Activated CD4-positive, alpha-beta memory T cell treated with anti-CD3 and anti-CD28 coated beads, Interleukin-2, amount 10 ng/mL, durations not matched to agents 7 days and 5 days (primary cell): ENCODE measurements around the gene FLII. TPM values are rescaled to one million over a fixed set of nuclear protein-coding genes. Genes with fewer than 3 reads are reported as not detected.
A peak's percentile ranks its signal among the peaks of the same experiment; 100 is the strongest.

Experiments
- CTCF ChIA-PET: fragments of 350-600 bp; sonication (Branson Sonifier 250); formaldehyde crosslinking; loops from one replicate; lab custom pipeline; 2021; ENCODE audit warnings: antibody characterized with exemption, inconsistent platforms; lab: Charles Lee
- POLR2A ChIA-PET: fragments of 350-600 bp; sonication (Branson Sonifier 250); formaldehyde crosslinking; loops from one replicate; lab custom pipeline; 2021; ENCODE audit warnings: antibody characterized with exemption; lab: Charles Lee
- DNase-seq: peaks from one replicate; pipeline ENCODE4 v3.0.0-alpha.2; 2020
- H3K27ac Mint-ChIP-seq: one replicate; pipeline ENCODE4 v1.8.0; 2021; ENCODE audit warnings: mild to moderate bottlenecking, mixed read lengths
- H3K27me3 Mint-ChIP-seq: one replicate; pipeline ENCODE4 v1.8.0; 2021; ENCODE audit warnings: mixed read lengths
- H3K36me3 Mint-ChIP-seq: one replicate; pipeline ENCODE4 v1.8.0; 2021; ENCODE audit warnings: low read depth, mixed read lengths
- H3K4me1 Mint-ChIP-seq: one replicate; pipeline ENCODE4 v1.8.0; 2021; ENCODE audit warnings: mixed read lengths
- H3K4me3 Mint-ChIP-seq: one replicate; pipeline ENCODE4 v1.8.0; 2021; ENCODE audit warnings: mild to moderate bottlenecking, mixed read lengths
- H3K9me3 Mint-ChIP-seq: one replicate; pipeline ENCODE4 v1.8.0; 2021; ENCODE audit warnings: mixed read lengths
- total RNA-seq, 2 experiments: library from RNA; stranded (reverse); gene quantifications; one replicate each; pipeline ENCODE4 v1.2.3, GENCODE V29; 2021

FLII gene
- total RNA-seq, 2 experiments from 2014 or later = 336 TPM

DNA sequence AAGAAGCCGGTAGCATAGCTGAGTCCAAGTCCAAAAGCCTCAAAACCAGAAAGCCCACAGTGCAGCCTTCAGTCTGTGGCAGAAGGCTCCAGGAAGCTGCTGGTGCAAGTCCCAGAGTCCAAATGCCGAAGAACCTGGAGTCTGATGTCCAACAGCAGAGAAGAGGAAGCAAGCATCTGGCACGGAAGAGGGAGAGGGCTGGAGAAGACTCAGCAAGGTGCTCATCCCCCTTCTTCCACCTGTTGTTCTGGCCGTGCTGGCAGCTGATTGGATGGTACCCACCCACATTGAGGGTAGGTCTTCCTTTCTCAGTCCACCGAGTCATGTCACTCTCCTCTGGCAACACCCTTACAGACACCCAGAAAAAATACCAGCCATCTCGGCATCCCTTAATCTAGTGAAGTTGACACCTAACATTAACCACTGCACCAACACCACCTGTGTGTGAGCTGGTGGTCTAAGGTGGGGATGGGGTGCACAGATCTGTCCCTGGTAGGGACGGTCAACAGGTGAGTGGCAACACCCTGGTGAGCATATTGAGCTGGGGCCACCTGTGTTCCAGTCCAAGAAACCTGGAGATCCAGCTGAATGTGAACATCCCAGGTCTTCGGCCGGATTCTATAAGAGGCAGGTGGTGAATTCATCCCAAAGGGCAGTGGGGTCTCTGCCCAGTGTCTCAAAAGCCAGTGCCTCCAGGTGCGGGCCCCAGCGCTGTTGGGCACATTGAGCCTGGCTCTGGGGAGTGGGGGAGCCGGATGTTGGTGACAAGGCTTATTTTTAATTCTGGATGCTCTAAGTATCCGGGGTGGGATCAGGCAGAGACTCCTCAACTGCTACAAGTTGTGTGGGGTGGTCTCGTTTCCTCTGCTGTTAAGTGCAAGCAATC is 11.8 kb upstream of the FLII start:
- no peak overlapping the region for H3K27ac Mint-ChIP-seq
- no peaks in the 10 kb centered on the region for H3K9me3 Mint-ChIP-seq
- H3K4me3 Mint-ChIP-seq = no peak overlapping the region
- no peaks in the 10 kb centered on the region for H3K27me3 Mint-ChIP-seq
- POLR2A ChIA-PET = interaction anchor here (1.8 kb wide), 1 partner anchor 10 kb away, joined by 6 read pairs; the partner anchor contains the start of gene MIEF2
- CTCF ChIA-PET = interaction anchor here (1.2 kb wide), 1 partner anchor 22 kb away, joined by 3 read pairs; no protein-coding TSS in a partner anchor
- no peak for DNase-seq
- H3K4me1 Mint-ChIP-seq = peaks cover 14% of the 10 kb centered on the region
- peaks cover 9% of the 10 kb centered on the region for H3K36me3 Mint-ChIP-seq

GRCh38 chr17:18267927-18268711 is 9.6 kb upstream of the FLII start:
- Mint-ChIP-seq H3K27ac (no peak overlapping the region), H3K27me3 (no peaks in the 10 kb centered on the region), H3K4me1 (peaks cover 14% of the 10 kb centered on the region), H3K9me3 (no peaks in the 10 kb centered on the region), H3K36me3 (peaks cover 10% of the 10 kb centered on the region), H3K4me3 (no peak overlapping the region)
- CTCF ChIA-PET = interaction anchor here (1.3 kb wide), 1 partner anchor 9 kb away, joined by 6 read pairs; no protein-coding TSS in a partner anchor
- no peak for DNase-seq
- POLR2A ChIA-PET = interaction anchor here (1.0 to 1.8 kb wide), 3 partner anchors 8 to 32 kb away, joined by 3 to 6 read pairs (median 3); partner anchors contain the start of gene MIEF2

DNA sequence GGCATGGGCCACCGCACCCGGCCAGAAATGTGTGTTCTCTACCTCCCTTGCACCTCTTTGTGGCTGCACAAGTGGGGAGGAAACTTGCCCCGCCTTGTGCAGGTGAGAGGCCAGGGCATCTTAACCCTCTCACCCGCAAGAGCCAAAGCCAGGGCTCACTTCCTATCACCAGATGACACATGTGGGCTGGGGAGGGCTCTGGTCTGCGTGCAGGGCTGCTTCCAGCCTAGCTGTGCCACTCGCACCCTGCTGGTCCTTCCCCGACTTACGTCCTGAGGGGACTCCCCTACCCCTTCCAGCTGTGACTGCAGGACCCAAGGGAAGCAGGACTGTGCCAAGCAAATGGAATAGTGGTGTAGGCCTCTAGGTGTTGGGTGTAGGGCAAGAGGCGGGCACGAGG is 8.8 kb upstream of the FLII start:
- Mint-ChIP-seq H3K36me3 (peaks cover 8% of the 10 kb centered on the region), H3K27ac (no peak overlapping the region), H3K27me3 (no peaks in the 10 kb centered on the region), H3K9me3 (no peaks in the 10 kb centered on the region), H3K4me3 (no peak overlapping the region), H3K4me1 (peaks cover 15% of the 10 kb centered on the region)
- DNase-seq = no peak
- ChIA-PET CTCF (interaction anchor here (1.3 kb wide), 1 partner anchor 8 kb away, joined by 6 read pairs; no protein-coding TSS in a partner anchor), POLR2A (interaction anchor here (1.0 to 1.1 kb wide), 2 partner anchors 10 to 33 kb away, joined by 3 read pairs; no protein-coding TSS in a partner anchor)

DNA sequence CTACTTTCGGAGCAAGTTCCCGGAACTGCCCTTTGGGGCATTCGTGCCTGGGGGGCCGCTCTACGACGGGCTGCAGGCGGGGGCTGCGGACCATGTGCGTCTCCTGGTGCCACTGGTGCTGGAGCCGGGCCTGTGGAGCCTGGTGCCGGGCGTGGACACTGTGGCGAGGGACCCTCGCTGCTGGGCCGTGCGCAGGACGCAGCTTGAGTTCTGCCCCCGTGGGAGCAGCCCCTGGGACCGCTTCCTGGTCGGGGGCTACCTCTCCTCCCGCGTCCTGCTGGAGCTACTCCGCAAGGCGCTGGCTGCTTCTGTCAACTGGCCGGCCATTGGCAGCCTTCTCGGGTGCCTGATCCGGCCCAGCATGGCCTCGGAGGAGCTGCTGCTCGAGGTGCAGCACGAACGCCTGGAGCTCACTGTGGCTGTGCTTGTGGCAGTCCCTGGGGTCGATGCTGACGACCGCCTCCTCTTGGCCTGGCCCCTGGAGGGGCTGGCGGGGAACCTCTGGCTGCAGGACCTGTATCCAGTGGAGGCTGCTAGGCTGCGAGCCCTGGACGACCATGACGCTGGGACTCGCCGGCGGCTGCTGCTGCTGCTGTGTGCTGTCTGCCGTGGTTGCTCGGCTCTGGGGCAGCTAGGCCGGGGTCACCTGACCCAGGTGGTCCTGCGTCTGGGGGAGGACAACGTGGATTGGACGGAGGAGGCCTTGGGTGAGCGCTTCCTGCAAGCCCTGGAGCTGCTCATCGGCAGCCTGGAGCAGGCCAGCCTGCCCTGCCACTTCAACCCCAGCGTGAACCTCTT is 5.5 kb upstream of the FLII start:
- Mint-ChIP-seq H3K9me3 (no peaks in the 10 kb centered on the region), H3K27me3 (no peaks in the 10 kb centered on the region), H3K27ac (no peak overlapping the region), H3K4me1 (peaks cover 30% of the 10 kb centered on the region), H3K36me3 (peaks cover 4% of the 10 kb centered on the region), H3K4me3 (no peak overlapping the region)
- no peak for DNase-seq
- CTCF ChIA-PET = interaction anchor here (1.3 kb wide), 1 partner anchor 17 kb away, joined by 3 read pairs; no protein-coding TSS in a partner anchor
- POLR2A ChIA-PET = interaction anchor here (1.1 kb wide), 1 partner anchor 81 kb away, joined by 4 read pairs; the partner anchor contains the start of gene ALKBH5

GRCh38 chr17:18262641-18263040 is 4.1 kb upstream of the FLII start:
- Mint-ChIP-seq H3K4me3 (no peak overlapping the region), H3K27ac (no peak overlapping the region), H3K9me3 (no peaks in the 10 kb centered on the region), H3K27me3 (no peaks in the 10 kb centered on the region), H3K4me1 (peaks cover 33% of the 10 kb centered on the region), H3K36me3 (peaks cover 4% of the 10 kb centered on the region)
- no peak for DNase-seq
- POLR2A ChIA-PET = interaction anchor here (1.1 to 2.3 kb wide), 2 partner anchors 14 to 52 kb away, joined by 5 to 8 read pairs; partner anchors contain the start of genes SMCR8 and TOP3A
- CTCF ChIA-PET = no interaction called here

DNA sequence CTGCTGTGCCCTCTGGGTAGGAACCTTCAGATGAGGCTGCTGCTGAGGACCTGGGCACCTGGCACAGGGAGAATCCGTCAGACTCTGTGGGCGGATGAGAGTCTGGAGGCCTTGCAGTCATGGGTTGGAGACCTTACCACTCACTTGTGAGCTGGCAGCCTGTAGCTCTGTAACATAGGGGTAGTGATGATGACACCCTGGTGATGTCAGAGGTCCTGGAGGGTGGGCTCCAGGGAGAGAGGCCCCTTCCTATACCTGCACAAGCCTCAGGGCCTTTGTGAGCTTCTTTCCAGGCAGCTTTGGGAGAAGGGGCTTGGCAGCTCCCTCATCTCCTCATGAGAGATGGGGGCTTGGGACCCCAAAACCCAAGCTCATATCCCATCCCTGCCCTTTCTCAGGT is 3.6 kb upstream of the FLII start:
- CTCF ChIA-PET = no interaction called here
- POLR2A ChIA-PET = interaction anchor here (1.1 to 2.3 kb wide), 2 partner anchors 13 to 53 kb away, joined by 5 to 8 read pairs; partner anchors contain the start of genes SMCR8 and TOP3A
- no peak for DNase-seq

DNA sequence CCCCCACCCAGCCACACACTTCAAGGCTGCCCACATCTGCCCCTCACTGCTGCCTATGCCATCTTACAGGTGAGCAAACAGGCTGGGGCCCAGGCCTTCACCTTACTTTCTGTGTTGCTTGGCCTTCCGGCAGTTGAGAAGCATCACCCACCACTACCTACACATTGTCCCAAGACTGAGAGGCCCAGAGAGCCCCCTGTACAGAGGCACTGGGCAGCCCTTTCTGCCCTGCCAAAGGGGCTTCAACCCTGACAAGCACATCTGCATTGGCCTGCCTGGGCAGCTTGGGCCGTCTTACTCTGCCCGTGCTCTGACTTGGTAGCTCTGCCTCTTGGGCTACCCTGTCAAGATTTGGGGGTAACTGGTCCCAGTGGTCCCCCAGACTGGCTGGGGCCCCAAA is 3.1 kb upstream of the FLII start:
- ChIA-PET CTCF (interaction anchor here (1.3 kb wide), 1 partner anchor 78 kb away, joined by 5 read pairs; the partner anchor contains the start of gene ALKBH5), POLR2A (interaction anchor here (1.1 to 2.3 kb wide), 3 partner anchors 13 to 78 kb away, joined by 3 to 8 read pairs (median 5); partner anchors contain the start of genes ALKBH5, SMCR8 and TOP3A)
- H3K27me3 Mint-ChIP-seq = no peaks in the 10 kb centered on the region
- no peaks in the 10 kb centered on the region for H3K9me3 Mint-ChIP-seq
- DNase-seq = no peak
- peak overlapping the region; percentile 35 for H3K27ac Mint-ChIP-seq
- peaks cover 35% of the 10 kb centered on the region for H3K4me1 Mint-ChIP-seq
- H3K4me3 Mint-ChIP-seq = peak overlapping the region; percentile 75
- H3K36me3 Mint-ChIP-seq = peaks cover 7% of the 10 kb centered on the region

More for the DNA sequence above, 3.6 kb upstream of the FLII start:
- Mint-ChIP-seq H3K9me3 (no peaks in the 10 kb centered on the region), H3K4me1 (peaks cover 32% of the 10 kb centered on the region), H3K36me3 (peaks cover 6% of the 10 kb centered on the region), H3K27ac (no peak overlapping the region), H3K4me3 (peak overlapping the region; percentile 75), H3K27me3 (no peaks in the 10 kb centered on the region)

- Mint-ChIP-seq H3K4me3 (peak overlapping the region; percentile 75), H3K27ac (peak overlapping the region; percentile 77), H3K27me3 (no peaks in the 10 kb centered on the region), H3K4me1 (peaks cover 37% of the 10 kb centered on the region), H3K9me3 (no peaks in the 10 kb centered on the region), H3K36me3 (peaks cover 8% of the 10 kb centered on the region)
- ChIA-PET POLR2A (interaction anchor here (1.2 to 2.4 kb wide), 3 partner anchors 8 to 78 kb away, joined by 3 to 8 read pairs (median 6); partner anchors contain the start of gene ALKBH5), CTCF (interaction anchor here (1.3 kb wide), 1 partner anchor 78 kb away, joined by 5 read pairs; the partner anchor contains the start of gene ALKBH5)
- peak; percentile 49 for DNase-seq
Observed at GRCh38 chr17:18261146-18261515, 2.6 kb upstream of the FLII start.

DNA sequence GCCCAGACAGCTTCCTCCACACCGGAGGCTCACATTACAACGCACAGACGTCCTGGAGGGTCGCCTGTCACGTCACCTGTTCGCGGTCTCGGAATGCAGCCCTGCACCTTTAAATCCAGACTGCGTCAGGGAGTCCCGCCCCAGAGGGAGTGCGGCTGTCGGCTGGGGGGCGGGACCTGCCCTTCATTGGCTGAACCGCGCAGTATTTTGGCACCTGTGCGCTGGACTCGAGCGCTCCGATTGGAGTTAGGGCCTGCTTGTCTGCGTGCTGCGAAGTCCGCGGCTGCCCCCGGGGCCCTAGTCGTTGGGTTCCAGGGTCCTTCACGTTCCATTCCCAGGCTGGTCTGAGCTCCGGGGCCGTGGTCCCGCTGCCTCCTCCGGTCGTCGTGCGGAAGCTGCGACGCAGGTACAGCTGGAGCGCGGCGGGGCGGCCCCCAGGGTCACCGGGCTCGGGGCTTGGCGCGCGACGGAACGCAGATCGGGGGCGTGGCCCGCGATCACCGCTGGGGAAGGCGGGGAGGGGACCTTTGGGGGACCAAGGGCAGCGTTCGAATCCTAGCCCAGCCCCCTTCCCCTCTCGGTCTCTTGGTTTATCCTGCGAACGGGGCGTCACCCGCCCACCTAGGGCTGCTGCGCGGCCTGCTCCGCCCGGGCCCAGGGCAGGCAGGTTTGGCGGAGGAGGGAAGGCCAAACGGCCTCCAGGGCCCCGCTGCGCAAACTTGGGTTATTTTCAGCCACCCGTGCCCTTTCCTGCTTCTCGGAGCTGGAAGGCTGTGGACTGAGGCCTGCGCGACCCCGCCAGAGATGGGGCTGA is 2.0 kb upstream of the FLII start, which contains the start of gene MIEF2:
TSS of gene MIEF2 (plus strand) at position 331 of the 814 bp plus-strand sequence. CDS start 2,059 bp downstream, outside the sequence.
- ChIA-PET CTCF (interaction anchor here (1.3 kb wide), 1 partner anchor 77 kb away, joined by 5 read pairs; the partner anchor contains the start of gene ALKBH5), POLR2A (interaction anchor here (1.2 to 2.4 kb wide), 3 partner anchors 9 to 77 kb away, joined by 3 to 8 read pairs (median 6); partner anchors contain the start of gene ALKBH5)
- Mint-ChIP-seq H3K27ac (peak within 1 kb of the TSS; percentile 77), H3K27me3 (no peaks in the 10 kb centered on the region), H3K4me3 (peak within 1 kb of the TSS; percentile 75), H3K4me1 (peaks cover 40% of the 10 kb centered on the region), H3K9me3 (no peaks in the 10 kb centered on the region), H3K36me3 (peaks cover 13% of the 10 kb centered on the region)
- DNase-seq = peak; percentile 94

- H3K27me3 Mint-ChIP-seq = no peaks in the 10 kb centered on the region
- H3K4me3 Mint-ChIP-seq = peak overlapping the region; percentile 75
- DNase-seq = no peak
- no peaks in the 10 kb centered on the region for H3K9me3 Mint-ChIP-seq
- H3K36me3 Mint-ChIP-seq = peaks cover 16% of the 10 kb centered on the region
- H3K4me1 Mint-ChIP-seq = peaks cover 40% of the 10 kb centered on the region
- POLR2A ChIA-PET = interaction anchor here (2.4 kb wide), 1 partner anchor 9 kb away, joined by 6 read pairs; no protein-coding TSS in a partner anchor
- peak overlapping the region; percentile 77 for H3K27ac Mint-ChIP-seq
- CTCF ChIA-PET = interaction anchor here (1.2 kb wide), 1 partner anchor 8 kb away, joined by 6 read pairs; no protein-coding TSS in a partner anchor
Observed at GRCh38 chr17:18259621-18260331, 1.2 kb upstream of the FLII start.
